HG02852 (cell line): Measurements from ENCODE around the gene HDAC4.

Experiments
- ATAC-seq: cut with Tn5 transposase; IDR thresholded peaks from one replicate; pipeline ENCODE4 v1.9.1; 2021; ENCODE audit warnings: mild to moderate bottlenecking, moderate library complexity; ENCODE audit not compliant: unreplicated experiment

The HDAC4 gene

DNA sequence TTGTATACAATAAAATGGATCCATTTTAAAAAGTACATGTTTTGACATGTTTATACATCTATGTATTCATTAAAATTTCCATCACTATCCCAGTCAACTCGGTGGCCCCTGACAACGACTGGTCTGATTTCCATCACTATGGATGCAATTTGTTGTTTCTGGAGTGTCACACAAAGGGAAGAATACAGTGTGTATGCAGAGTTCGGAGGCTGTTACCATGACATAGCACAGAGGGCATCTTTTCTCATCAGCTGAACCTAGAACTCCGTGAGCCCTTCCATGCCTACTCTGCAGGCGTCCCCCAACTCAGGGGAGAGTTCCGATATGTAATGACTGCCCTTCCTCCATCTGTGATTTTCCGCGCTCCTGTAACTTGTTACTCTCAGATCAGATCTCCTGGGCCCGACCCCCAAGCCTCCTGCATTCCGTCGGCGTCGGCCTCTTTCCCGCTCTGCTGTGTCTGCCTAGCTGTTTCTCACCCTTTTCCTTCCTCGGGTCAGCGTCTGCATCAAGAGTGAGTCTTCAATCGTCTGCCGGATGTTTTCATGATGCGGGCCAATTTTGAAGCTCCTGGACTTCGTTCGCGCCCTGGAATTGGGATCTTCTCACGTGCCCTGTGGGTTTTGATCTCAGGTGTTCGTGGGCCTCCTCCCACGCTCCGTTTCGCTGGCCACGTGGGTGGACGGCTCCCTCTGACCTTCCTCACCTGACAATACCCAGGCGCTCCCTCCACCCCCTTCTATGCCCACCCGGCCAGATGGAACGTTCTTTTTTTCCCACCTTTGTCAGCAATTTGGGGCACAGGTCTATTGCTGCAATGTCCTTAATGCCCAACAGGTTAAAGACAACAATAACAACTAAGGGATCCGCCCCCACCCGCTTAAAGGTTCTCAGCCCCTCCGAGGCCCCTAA is 391.9 kb downstream of the HDAC4 start:
- no peak for ATAC-seq

DNA sequence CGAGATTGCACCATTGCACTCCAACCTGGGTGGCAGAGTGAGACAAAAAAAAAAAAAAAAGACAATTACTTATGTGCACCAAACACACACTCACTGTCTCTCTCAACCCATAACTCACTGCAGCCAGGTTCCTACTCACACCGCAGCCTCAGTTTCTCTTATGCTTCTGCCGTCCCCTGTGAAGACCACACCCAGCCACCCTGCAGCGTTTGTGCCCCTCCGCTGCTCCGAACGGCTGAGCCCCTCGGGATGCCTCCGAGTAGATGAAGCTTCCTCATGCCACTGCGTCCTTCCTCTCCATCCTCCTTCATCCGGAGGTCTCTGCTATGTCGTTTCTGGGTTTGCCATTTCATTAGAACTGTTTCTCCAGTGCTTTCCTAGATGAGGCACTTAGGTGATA is 392.8 kb downstream of the HDAC4 start:
- no peak for ATAC-seq

DNA sequence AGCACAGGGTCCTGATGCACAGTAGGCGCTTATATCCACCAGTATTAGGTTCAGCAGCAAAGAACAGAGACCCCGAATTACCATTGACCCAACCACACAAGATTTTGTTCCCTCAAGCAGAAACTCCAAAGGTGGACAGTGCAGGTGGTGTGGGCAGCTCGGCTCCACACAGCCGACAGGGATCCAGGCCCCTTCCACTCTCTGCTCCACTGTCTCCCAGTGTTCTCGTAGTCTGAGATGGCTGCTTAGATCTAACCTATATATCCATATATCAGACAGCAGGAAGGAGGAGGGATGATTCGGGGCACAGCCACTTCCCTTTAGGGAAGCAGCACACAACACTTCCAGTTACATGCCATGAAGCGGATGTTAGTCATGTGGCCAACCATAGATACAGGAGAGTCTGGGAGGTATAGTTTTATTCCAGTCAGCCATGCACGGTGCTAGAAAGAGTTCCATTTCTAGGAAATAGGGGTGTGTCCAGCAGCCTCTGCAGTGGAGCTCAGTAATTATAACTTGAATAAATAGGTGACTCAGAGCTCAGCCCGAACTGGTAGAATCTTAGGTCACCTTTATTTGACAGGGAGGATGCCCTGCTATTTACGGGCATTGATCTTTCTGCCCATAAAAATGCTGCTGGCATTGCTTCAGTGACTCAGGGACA is 394.1 kb downstream of the HDAC4 start:
- no peak for ATAC-seq

DNA sequence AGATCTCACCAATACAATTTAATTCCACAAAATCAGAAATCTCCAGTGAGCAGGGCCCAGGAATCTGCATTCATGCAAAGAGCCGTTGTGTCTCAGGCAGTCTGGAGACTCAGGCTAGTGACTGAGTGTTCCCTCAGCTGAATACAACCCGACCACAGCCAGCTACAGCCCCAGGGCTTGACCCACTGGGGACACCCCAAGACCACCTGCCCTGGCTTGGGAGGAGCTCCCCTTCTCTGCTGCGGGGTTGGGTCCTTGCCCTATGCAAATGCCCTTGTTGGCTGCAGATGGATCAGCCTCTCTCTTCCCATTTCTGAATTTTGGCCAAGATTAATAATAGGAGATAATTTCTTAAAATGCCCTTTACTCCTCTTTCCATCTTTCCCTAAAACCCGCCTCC is 395.2 kb downstream of the HDAC4 start:
- ATAC-seq: no peak

DNA sequence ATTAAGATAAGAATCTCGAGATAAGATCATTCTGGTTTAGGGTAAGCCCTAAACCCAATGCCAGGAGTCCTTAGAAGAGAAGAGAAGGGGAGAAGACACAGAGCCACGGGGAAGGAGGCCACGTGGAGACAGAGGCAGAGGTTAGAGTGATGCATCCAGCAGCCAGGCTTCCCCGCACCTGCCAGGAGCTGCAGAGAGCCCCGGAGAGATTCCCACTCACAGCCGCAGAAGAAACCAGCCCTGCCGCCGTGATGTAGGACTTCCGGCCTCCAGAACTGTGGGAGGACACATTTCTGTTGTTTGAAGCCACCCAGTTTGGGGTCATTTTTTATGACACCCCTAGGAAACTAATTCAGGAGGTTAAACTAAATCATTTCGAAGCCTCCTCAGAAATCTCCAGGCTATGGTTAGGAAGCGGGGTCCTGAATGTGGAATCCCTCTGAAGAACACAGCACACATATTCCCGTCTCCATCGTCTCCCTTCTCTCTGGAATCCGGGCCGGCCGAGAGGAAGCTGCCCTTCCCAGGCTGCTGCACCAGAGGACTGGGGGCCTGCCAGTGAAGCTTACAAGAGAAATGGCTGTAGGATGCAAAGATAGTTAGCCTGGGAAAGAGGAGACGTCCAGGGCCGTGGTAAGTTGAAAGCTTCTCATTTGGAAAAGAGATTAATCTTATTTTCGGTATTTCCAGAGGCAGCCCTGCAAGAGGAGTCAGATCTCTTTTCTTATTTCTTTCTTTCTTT is 396.4 kb downstream of the HDAC4 start:
- no peak for ATAC-seq

DNA sequence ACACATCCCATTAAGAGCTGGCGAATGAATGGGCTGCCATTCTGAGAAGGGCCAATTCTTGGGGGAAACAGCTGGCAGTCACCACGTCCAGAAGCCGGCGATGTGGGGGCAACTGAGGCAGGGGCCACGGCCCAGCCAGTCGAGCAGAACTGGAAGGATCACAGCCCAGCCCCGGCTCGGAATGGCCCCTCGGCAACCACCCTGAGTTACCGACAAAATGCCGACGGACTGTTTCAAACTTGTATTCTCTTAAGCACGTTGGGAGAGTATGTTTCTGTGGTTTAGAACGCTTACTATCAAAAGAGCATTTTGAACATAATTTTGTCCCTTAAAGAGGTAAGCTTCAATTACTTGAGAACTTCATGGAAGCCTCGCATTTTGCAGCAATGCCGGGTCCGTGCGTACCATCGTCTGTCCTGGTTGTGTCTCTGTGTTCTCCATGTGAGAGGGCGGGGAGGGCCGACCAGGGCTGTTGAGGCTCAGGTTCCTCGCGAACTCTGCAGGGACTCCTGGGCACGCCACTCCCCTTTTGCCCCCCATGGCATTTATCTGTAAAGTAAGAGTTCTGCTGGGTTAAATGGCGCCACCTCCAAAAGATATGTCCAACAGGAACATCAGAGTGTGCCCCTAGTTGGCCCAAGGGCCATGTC is 397.1 kb downstream of the HDAC4 start:
- ATAC-seq: no peak

DNA sequence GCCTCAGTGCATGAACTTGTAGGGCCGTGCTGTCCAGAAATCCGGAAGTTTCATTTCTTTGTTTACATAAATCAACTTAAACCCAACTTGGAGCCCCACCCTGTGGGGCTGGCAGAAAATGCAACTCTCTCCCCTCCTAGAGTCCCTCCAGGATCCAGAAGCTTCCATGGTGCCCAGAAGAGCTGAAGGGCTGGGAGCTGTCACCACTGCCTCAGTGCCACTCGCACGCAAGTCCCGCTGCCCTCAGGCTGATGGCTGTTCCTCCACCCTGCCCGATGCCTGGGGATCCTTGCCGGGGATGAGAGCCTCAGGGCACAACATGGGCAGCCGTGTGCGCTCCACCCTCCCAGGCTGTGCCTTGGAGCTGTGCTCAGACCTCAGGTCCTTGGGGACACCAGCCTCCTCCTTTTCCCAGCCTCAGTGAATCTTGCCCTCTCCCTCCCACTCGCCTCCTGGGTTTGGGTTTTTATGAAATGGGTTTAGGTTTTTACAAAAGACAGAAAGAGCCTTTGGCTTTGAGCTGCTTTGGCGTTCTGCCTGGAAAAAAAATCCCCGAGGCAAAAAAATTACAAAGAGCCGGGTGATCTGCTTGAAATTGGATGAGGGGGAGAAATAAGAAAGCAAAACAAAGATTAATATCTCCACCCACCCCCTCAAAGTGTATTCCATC is 397.7 kb downstream of the HDAC4 start:
- no peak for ATAC-seq

DNA sequence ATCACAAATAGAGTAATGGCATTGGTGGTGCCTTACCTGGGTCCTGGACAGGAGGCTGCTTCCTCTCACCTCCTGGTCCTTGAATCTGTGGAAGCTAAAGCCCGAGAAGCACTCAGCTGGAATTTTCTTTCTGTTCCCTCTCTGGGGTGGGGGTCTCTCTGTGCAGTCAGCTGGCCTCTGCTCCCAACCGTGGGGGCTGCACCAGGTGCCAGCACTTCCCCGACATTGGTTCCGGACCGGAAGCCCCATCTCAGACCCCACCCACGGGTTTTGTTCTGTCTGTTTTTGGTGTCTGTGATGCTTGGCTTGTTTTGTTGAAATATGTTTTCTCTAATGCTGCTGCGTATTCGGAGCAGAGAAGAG is 398.2 kb downstream of the HDAC4 start:
- no peak for ATAC-seq

DNA sequence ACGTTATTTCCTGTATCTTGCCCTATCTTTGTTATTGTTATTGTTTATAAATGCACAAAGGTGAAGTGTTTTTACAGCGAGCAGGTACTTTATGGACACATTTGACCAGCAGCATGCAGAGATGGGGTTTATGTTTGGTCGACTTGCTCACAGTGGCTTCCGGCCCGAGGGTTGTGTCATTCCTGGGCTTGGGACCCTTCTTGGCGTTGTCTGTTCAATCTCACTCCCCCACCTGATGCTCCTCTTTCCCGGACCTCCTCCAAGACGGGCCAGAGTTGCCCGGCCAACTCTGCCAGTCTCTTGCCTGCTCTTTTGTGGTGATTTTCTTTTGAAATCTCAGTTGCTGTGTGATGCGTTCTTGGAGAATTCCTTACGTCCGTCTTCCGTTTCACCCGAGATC is 399.0 kb downstream of the HDAC4 start:
- no peak for ATAC-seq

DNA sequence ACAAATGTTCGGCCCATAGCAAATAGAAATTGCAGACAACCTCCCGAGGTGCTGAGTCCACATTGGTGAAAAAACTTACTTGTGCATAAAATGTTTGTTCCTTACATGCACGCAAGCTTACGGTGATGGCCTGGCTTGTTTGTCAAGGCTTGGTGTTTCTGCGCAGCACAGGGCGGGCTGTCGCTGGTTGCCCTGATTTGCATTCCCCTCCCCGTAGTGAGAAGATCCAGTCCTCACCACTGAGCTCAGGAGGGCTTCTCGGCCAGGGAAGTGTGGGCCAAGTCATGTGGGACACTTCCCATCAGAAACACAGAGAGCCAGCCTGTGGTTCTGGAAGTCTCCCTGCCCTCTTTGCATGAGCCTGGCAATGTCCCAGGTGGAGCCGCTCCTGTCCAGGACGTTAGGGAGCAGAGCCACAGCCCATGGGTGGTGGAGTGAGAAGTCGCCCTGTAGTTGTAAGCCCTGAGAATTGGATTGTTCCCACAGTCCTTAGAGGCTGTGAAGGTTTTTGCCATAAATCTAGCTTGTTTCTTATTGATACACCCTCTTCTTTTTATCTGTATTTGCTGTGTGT is 400.2 kb downstream of the HDAC4 start:
- ATAC-seq: no peak

DNA sequence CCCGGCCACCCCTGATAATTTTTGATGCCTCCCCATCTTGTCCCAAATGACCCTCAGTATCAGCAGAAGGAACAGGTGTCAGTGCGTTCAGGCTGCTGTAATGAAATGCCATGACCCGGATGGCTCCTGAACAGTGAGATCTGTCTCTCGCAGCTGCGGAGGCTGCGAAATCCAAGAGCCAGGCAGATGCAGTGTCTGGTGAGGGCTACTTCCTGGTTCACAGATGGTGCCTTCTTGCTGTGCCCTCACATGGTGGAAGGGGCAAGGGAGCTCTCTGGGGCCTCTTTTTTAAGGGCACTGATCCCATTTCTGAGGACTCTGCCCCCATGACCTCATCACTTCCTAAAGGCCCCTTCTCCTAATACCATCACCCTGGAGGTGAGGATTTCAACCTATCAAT is 400.7 kb downstream of the HDAC4 start:
- no peak for ATAC-seq

DNA sequence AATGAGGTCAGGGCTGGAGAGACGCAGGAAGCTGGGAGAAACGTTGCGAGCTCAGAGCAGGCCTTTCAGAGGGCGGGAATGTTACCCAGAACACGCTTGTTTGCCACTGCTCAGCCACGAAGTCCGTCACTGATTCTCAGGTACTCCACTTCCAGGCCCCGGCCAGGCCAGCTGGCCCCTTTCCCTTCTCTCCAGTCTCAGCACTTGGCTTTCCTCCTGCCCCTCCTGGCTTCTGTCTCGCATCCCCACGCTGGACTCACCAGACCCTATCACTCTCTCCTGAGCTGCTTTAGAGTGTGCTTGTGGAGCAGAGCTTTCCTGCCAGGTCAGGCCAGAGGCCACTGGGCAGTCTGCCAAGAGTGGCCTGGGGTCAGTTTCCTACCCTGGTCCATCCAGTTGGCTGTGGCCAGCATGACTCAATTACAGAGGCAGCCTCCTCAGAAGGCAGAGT is 401.5 kb downstream of the HDAC4 start:
- ATAC-seq: no peak

DNA sequence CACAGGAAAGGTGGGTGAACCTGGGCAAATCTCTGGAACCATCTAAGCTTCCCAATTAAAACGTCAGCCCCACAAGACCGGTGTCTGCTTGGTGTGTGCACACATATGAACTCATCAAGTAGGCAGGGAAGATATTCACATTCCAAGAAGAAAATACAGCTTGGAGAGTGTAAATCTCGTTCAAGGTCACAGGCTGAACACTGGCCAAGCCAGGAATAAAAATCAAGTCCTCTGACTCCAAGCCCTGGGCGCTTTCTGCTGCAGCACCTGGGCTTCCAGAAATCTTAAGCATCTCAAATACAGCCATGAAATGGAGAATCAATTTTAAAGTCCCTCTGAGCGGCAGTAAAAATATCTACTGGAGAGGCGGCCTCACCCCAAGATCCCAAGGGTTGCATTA is 402.0 kb downstream of the HDAC4 start:
- ATAC-seq: no peak
